Heart left ventricle (tissue), 16 donors: ENCODE results near the gene CAMTA1. TPM values are rescaled to one million over a fixed set of nuclear protein-coding genes. Genes with fewer than 3 reads are reported as not detected.
"Not testable (repeated sequence)": the region's sequence is repeated elsewhere in the genome, so short reads cannot be mapped to it uniquely, and the experiment has no call there.

ENCODE experiments used
- ATAC-seq, 4 donors: fragments of 200-7000 bp; cut with Tn5 transposase; one replicate each; pipeline ENCODE4 v1.9.1; 2020 to 2022; ENCODE audit warnings: moderate library complexity in 4 of 4, mild to moderate bottlenecking in 3 of 4, moderate number of reproducible peaks in 1 of 4
- DNase-seq, 5 donors: peaks; one replicate each; pipeline ENCODE4 v3.0.0-alpha.2; 2020
- H3K27ac ChIP-seq, 12 donors: fragments of 200-600 bp; sonication (generic) in 4 of 12; one replicate each; pipeline versions ENCODE4 v1.5.0 to v1.8.0; 2016 to 2022; ENCODE audit warnings: mild to moderate bottlenecking in 2 of 12
- H3K27me3 ChIP-seq, 9 donors: fragments of 200-600 bp; sonication (generic) in 2 of 9; one replicate each; pipeline versions ENCODE4 v1.5.1 to v1.8.0; 2016 to 2022; ENCODE audit warnings: mild to moderate bottlenecking in 3 of 9
- H3K36me3 ChIP-seq, 9 donors: fragments of 200-600 bp; sonication (generic) in 2 of 9; one replicate each; pipeline versions ENCODE4 v1.5.0 to v1.8.0; 2018 to 2022; ENCODE audit warnings: mild to moderate bottlenecking in 2 of 9
- H3K4me1 ChIP-seq, 12 donors: fragments of 200-600 bp; sonication (generic) in 4 of 12; one replicate each; pipeline versions ENCODE4 v1.5.0 to v1.8.0; 2016 to 2022; ENCODE audit warnings: mild to moderate bottlenecking in 3 of 12
- H3K4me3 ChIP-seq, 12 donors: fragments of 200-600 bp; sonication (generic) in 4 of 12; one replicate each; pipeline versions ENCODE4 v1.5.0 to v1.8.0; 2017 to 2022; ENCODE audit warnings: mild to moderate bottlenecking in 9 of 12, moderate library complexity in 4 of 12
- H3K9me3 ChIP-seq, 12 donors: fragments of 200-600 bp; sonication (generic) in 4 of 12; one replicate each; pipeline versions ENCODE4 v1.5.0 to v1.8.0; 2016 to 2022; ENCODE audit warnings: mild to moderate bottlenecking in 1 of 12
- CTCF ChIP-seq, 12 donors: fragments of 200-600 bp; sonication (generic) in 4 of 12; IDR thresholded peaks; one replicate each; pipeline versions ENCODE4 v1.5.0 to v1.8.0; 2018 to 2022; ENCODE audit warnings: antibody characterized with exemption in 12 of 12, mild to moderate bottlenecking in 5 of 12
- POLR2A ChIP-seq, 2 donors: fragments of 450-650 bp; IDR thresholded peaks; one replicate each; pipeline ENCODE4 v1.6.1; 2017; ENCODE audit warnings: antibody characterized with exemption in 2 of 2, mild to moderate bottlenecking in 2 of 2, moderate library complexity in 2 of 2
- WGBS, 4 donors: extraction: QIAGEN DNeasy Blood & Tissue Kit in 2 of 4; methylation state at CpG; one replicate each; pipeline versions ENCODE4 v1.1.5 to v1.1.7; 2013 to 2018; 5-methylcytosine and 5-hydroxymethylcytosine counted together
- intact Hi-C, 10 donors: fragments of 100-400 bp; cut with DNase I; formaldehyde crosslinking; loops; one replicate each; pipeline versions ENCODE4 v1.11.1 to v1.14.2; 2022
- polyA plus RNA-seq, 2 donors: library from polyadenylated mRNA; stranded (reverse); fragments of 200-250 nt; gene quantifications; one replicate each; pipeline ENCODE4 v1.2.3, GENCODE V29; 2013
- total RNA-seq, 9 donors: library from RNA; depleted of rRNA in 2 of 9; stranded (reverse); fragments of >200 nt in 2 of 9; fragmentation: NEBNext Ultra II Directional in 3 of 9; extraction: Animal tissue kit (Norgen Biotek cat#: 25700) in 3 of 9; gene quantifications; one replicate each; pipeline versions ENCODE4 v1.1.0 to v1.2.4, GENCODE V29; 2016 to 2023
- donor health status: ischemic (EF 13 %, LVEDD 7.1; RV severe dilation, severe dysfunction).
- donor health status: healthy with polysubstance abuse.
- donor health status: DM: no; HTN: yes; CAD: no.
- donor health status: DM: no; HTN: no; CAD: no.
- donor health status: ischemic (EF 25% LVEDD 6.9; RV normal size, moderate dysfunction).
- donor health status: ischemic (EF 25% LVEDD 5.7; RV mildly dilated, moderate dysfunction).
- donor health status: healthy.
- donor health status: DM: yes; HTN: yes; CAD: no.
- donor health status: ischemic (EF 35%, LVEDD 5.7; RV mildly dilated, moderate dysfunction).
- donor health status: nonischemic (EF 11% LVEDD 7.7; RV severe dilation, severe dysfunction).
- donor health status: DM: yes; HTN: yes; CAD: no.
- donor health status: PGD.
- donor health status: ischemic (EF 29% LVEDD 5.4; RV normal size, mild dysfunction).
- donor health status: nonischemic (EF 23%, LVEDD 6.1; RV moderate dilation, normal function).

CAMTA1 gene
- total and polyA plus RNA-seq, 11 donors = 114 to 303 (median 137) TPM

DNA sequence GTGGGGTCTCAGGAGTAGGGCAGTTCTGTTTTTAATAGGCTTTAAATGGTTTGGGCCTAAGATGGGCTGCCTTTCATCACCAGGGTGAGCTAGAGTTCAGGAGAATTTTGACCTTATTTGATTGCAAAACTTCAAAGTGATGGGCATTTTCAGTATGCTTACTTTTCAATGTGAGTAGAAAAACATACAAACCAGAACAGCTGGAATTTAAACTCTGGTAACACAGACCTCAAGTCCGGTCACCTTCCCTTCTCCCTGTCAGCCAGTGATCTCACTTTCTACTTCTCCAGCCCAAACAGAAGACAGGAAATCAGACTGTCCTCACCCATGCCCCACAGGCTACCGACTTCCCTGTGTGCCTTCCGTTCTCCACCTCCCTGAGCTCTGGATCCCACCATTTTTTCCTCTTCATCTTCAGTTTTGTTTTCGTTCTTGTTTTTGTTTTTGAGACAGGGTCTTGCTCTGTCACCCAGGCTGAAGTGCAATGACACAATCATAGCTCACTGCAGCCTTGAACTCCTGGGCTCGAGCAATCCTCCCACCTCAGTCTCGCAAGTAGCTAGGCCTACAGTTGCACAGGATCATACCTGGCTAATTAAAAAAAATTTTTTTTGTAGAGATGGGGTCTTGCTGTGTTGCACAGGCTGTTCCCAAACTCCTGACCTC lies 374.0 kb downstream of the CAMTA1 start:
- H3K36me3 ChIP-seq = no peaks in the 10 kb centered on the region
- ATAC-seq (no peak), DNase-seq (no peak)
- H3K4me3 ChIP-seq = no peak overlapping the region
- WGBS, 4 donors = 67 to 81% (median 76%) methylated on average over 6 of the region's 6 CpGs
- H3K27me3 ChIP-seq = peaks cover 0 to 3% (median 0%) of the 10 kb centered on the region in 9 donors
- TF ChIP-seq POLR2A (IDR thresholded peaks at IDR 0.05) (no peak), CTCF (IDR thresholded peaks at IDR 0.05) (no peak)
- no peaks in the 10 kb centered on the region for H3K4me1 ChIP-seq
- H3K27ac ChIP-seq = no peak overlapping the region
- intact Hi-C loops = no loop called here
- no peaks in the 10 kb centered on the region for H3K9me3 ChIP-seq

DNA sequence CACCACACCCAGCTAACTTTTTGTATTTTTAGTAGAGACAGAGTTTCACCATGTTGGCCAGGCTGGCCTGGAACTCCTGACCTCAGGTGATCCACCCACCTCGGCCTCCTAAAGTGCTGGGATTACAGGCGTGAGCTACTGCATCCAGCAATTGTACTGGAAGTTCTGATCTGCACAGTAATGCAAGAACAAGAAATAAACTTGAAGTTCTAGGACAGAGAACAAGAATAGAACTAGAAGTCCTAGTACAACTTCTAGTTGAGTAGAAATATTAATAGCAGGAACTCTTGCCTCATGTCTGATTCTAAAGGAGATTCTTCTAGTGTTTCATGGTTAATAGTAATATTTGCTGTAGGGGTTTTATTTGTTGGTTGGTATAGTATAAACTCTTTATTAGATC lies 383.3 kb downstream of the CAMTA1 start:
- H3K9me3 ChIP-seq, H3K4me3 ChIP-seq, DNase-seq, intact Hi-C loops, H3K36me3 ChIP-seq, H3K27ac ChIP-seq, H3K27me3 ChIP-seq: not testable (repeated sequence)
- 64 to 82% (median 80%) methylated on average over 2 of the region's 2 CpGs for WGBS, 4 donors
- peak in 1 of 4 donors; percentile 33 for ATAC-seq
- H3K4me1 ChIP-seq = peaks cover 0 to 11% (median 0%) of the 10 kb centered on the region in 12 donors

DNA sequence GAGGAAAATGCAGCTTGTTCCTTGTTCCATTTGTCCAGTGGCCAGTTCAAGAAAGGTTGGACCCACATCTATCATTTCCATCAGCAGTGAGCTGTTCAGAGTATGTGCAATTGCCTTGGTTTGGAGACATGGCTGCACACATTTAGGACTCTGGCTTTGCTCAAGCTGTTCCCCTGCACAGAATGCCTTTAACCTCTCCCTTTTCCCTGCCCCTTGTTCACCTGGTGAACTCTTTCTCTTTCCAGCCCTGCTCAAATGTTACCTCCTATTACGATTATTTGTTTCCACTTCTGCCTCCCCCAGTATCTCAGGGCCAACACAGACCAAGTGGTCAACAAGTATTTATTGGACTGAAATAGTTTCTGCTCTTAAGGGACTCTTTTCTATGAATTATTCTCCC lies 385.9 kb downstream of the CAMTA1 start:
- Histone ChIP-seq H3K4me3 (no peak overlapping the region), H3K36me3 (no peaks in the 10 kb centered on the region), H3K9me3 (no peaks in the 10 kb centered on the region), H3K4me1 (peaks cover 0 to 11% (median 0%) of the 10 kb centered on the region in 12 donors), H3K27ac (no peak overlapping the region), H3K27me3 (no peaks in the 10 kb centered on the region)
- DNase-seq = no peak
- 68 to 83% (median 77%) methylated on average over 1 of the region's 1 CpG for WGBS, 4 donors
- ATAC-seq = no peak
- intact Hi-C loops = no loop called here
- TF ChIP-seq POLR2A (IDR thresholded peaks at IDR 0.05) = no peak
- no peak for TF ChIP-seq CTCF (IDR thresholded peaks at IDR 0.05)

DNA sequence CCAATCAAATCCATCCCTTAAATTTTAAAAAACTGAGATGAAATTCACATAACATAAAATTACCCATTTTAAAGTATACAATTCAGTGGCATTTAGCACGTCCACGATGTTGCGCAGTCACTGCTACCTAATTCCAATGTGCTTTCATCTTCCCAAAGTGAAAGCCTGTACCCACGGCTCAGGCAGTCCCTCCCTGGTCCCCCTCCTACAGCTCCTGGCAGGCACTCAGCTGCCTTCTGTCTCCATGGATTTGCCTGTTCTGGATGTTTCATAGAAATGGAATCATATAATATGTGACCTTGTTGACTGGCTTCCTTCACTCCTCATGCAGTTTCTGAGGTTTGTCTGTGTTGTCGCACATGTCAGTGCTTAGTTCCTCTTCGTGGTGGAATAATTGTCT lies 386.3 kb downstream of the CAMTA1 start:
- H3K9me3 ChIP-seq = no peaks in the 10 kb centered on the region
- no peak overlapping the region for H3K4me3 ChIP-seq
- no peaks in the 10 kb centered on the region for H3K27me3 ChIP-seq
- WGBS, 4 donors = 75 to 82% (median 76%) methylated on average over 6 of the region's 6 CpGs
- peaks cover 0 to 11% (median 0%) of the 10 kb centered on the region in 12 donors for H3K4me1 ChIP-seq
- H3K27ac ChIP-seq = no peak overlapping the region
- ATAC-seq (no peak), DNase-seq (no peak)
- TF ChIP-seq CTCF (IDR thresholded peaks at IDR 0.05) = no peak
- no peak for TF ChIP-seq POLR2A (IDR thresholded peaks at IDR 0.05)
- H3K36me3 ChIP-seq = no peaks in the 10 kb centered on the region
- intact Hi-C loops = no loop called here

- WGBS, 4 donors = 46 to 56% (median 47%) methylated on average over 14 of the region's 14 CpGs
- DNase-seq (peak in 3 of 5 donors; percentile 16 to 48 (median 37)), ATAC-seq (peak; percentile 84 to 89 (median 86))
- TF ChIP-seq POLR2A (IDR thresholded peaks at IDR 0.05) = no peak
- no peak for TF ChIP-seq CTCF (IDR thresholded peaks at IDR 0.05)
- no peaks in the 10 kb centered on the region for H3K9me3 ChIP-seq
- H3K27ac ChIP-seq = no peak overlapping the region
- H3K4me1 ChIP-seq = peaks cover 0 to 11% (median 0%) of the 10 kb centered on the region in 12 donors
- no peaks in the 10 kb centered on the region for H3K27me3 ChIP-seq
- H3K4me3 ChIP-seq = no peak overlapping the region
- H3K36me3 ChIP-seq = no peaks in the 10 kb centered on the region
- intact Hi-C loops = no loop called here
These were observed 387.6 kb downstream of the CAMTA1 start for GRCh38 chr1:7172804-7173203.
